Endothelial cell of umbilical vein (primary cell): ENCODE results near the gene AKR1C2. TPM values are rescaled to one million over a fixed set of nuclear protein-coding genes. Genes with fewer than 3 reads are reported as not detected.
"Not testable (repeated sequence)": the region's sequence is repeated elsewhere in the genome, so short reads cannot be mapped to it uniquely, and the experiment has no call there.

Source experiments
- BruUV-seq: library from RNA; stranded (reverse); fragments of 400-500 nt; replicated peaks from 2 replicates; lab custom pipeline; 2021; lab: Mats Ljungman, UMichigan
- CTCF ChIA-PET: fragments of 300-600, 350-600 bp; sonication (Branson Sonifier 250); formaldehyde crosslinking; loops from one replicate; lab custom pipeline; 2021; ENCODE audit warnings: antibody characterized with exemption, inconsistent platforms; lab: Charles Lee
- POLR2A ChIA-PET: fragments of 300-600, 350-600 bp; sonication (Branson Sonifier 250); formaldehyde crosslinking; loops from one replicate; lab custom pipeline; 2021; ENCODE audit warnings: antibody characterized with exemption, inconsistent platforms; lab: Charles Lee
- DNase-seq: peaks from one replicate; pipeline ENCODE4 v3.0.0-alpha.2; 2011; ENCODE audit warnings: low read depth, low spot score
- FAIRE-seq: peaks from 2 replicates; lab custom pipeline; 2011; peaks lifted over from hg19 to GRCh38; lab: Jason Lieb, UNC
- H2AFZ ChIP-seq: 2 replicates; pipeline ENCODE4 v1.6.0; 2012; ENCODE audit warnings: low read depth, low read length, control low read depth, inconsistent platforms
- H3K27ac ChIP-seq: 2 replicates; pipeline ENCODE4 v1.5.1; 2011; ENCODE audit warnings: low read depth, mild to moderate bottlenecking, control low read depth, low read length, moderate library complexity; ENCODE audit not compliant: insufficient read depth
- H3K27me3 ChIP-seq, 2 experiments: 2 replicates each; pipeline versions ENCODE4 v1.6.0 to v1.6.1; 2011; ENCODE audit warnings: low read length in 2 of 2, mixed read lengths in 1 of 2; ENCODE audit not compliant: control insufficient read depth in 2 of 2, insufficient read depth in 2 of 2
- H3K36me3 ChIP-seq, 2 experiments: 2 replicates in 1 of 2; 3 replicates in 1 of 2; pipeline ENCODE4 v1.5.1; 2011; ENCODE audit warnings: low read length in 2 of 2, mild to moderate bottlenecking in 1 of 2, moderate library complexity in 1 of 2; ENCODE audit not compliant: control insufficient read depth in 2 of 2, insufficient read depth in 2 of 2; ENCODE audit errors: extremely low read depth in 1 of 2
- H3K4me1 ChIP-seq: 3 replicates; pipeline ENCODE4 v1.5.1; 2011; ENCODE audit warnings: mild to moderate bottlenecking, low read length; ENCODE audit not compliant: control insufficient read depth, insufficient read depth; ENCODE audit errors: extremely low read depth
- H3K4me2 ChIP-seq: 2 replicates; pipeline ENCODE4 v1.6.1; 2011; ENCODE audit warnings: low read length, control low read depth, mixed read lengths; ENCODE audit not compliant: insufficient read depth
- H3K4me3 ChIP-seq, 3 experiments: fragments of 200-600 bp in 1 of 3; sonication (generic), shearing (Covaris generic) in 1 of 3; replicated peaks in 1 of 3; 2 replicates each; pipeline ENCODE4 v1.5.1; 2011 to 2016; ENCODE audit warnings: control low read depth in 3 of 3, low read length in 3 of 3, mild to moderate bottlenecking in 2 of 3, inconsistent platforms in 1 of 3, low read depth in 1 of 3, moderate library complexity in 1 of 3; ENCODE audit not compliant: insufficient read depth in 1 of 3
- H3K79me2 ChIP-seq: 2 replicates; pipeline ENCODE4 v1.6.0; 2012; ENCODE audit warnings: low read length, inconsistent platforms; ENCODE audit not compliant: control insufficient read depth, insufficient read depth
- H3K9ac ChIP-seq: replicated peaks from 2 replicates; pipeline ENCODE3; 2011; ENCODE audit warnings: low read length, control low read depth; ENCODE audit not compliant: insufficient read depth; ENCODE audit errors: extremely low read depth
- H3K9me1 ChIP-seq: replicated peaks from 3 replicates; pipeline ENCODE4 v1.6.0; 2011; ENCODE audit warnings: mild to moderate bottlenecking, low read length; ENCODE audit not compliant: control insufficient read depth, insufficient read depth; ENCODE audit errors: extremely low read depth
- H3K9me3 ChIP-seq: replicated peaks from 2 replicates; pipeline ENCODE4 v1.5.1; 2012; ENCODE audit warnings: low read length, inconsistent platforms; ENCODE audit not compliant: control insufficient read depth, insufficient read depth
- H4K20me1 ChIP-seq: replicated peaks from 2 replicates; pipeline ENCODE3; 2011; ENCODE audit warnings: mild to moderate bottlenecking, low read length; ENCODE audit not compliant: control insufficient read depth, insufficient read depth; ENCODE audit errors: extremely low read depth
- FOS ChIP-seq: IDR thresholded peaks from 2 replicates; pipeline ENCODE4 v1.6.1; 2011; ENCODE audit warnings: mild to moderate bottlenecking, low read length, moderate library complexity, borderline replicate concordance; ENCODE audit not compliant: insufficient read depth
- GATA2 ChIP-seq: IDR thresholded peaks from 2 replicates; pipeline ENCODE4 v1.7.0; 2011; ENCODE audit warnings: low read depth, mild to moderate bottlenecking, moderate library complexity, mixed read lengths, low read length; ENCODE audit not compliant: insufficient read length, insufficient read depth
- MYC ChIP-seq: IDR thresholded peaks from one replicate; pipeline ENCODE4 v1.6.1; 2011; ENCODE audit warnings: mild to moderate bottlenecking, low read depth, low read length
- POLR2A ChIP-seq: IDR thresholded peaks from 2 replicates; pipeline ENCODE4 v1.6.1; 2012; ENCODE audit warnings: low read depth, mild to moderate bottlenecking, control low read depth, low read length
- POLR2AphosphoS5 ChIP-seq: IDR thresholded peaks from 2 replicates; pipeline ENCODE4 v1.6.1; 2012; ENCODE audit warnings: low read depth, mild to moderate bottlenecking, control low read depth, low read length, moderate library complexity; ENCODE audit not compliant: insufficient read depth
- dilution Hi-C: fragments of 300-500 bp; cut with MboI; formaldehyde crosslinking; loops from one replicate; pipeline ENCODE4 v1.15.0; 2019; ENCODE audit warnings: low sequenced_read_pairs; ENCODE audit not compliant: extremely low pct_ligation_motif_present
- intact Hi-C: fragments of 100-400 bp; cut with micrococcal nuclease; formaldehyde crosslinking; loops from one replicate; pipeline ENCODE4 v1.10.0; 2022
- polyA plus RNA-seq, 4 experiments: library from polyadenylated mRNA; depleted of rRNA in 3 of 4; stranded (reverse) in 3 of 4; unstranded in 1 of 4; fragments of >200 nt; gene quantifications; 2 replicates each; pipeline versions ENCODE4 v1.2.1 to v1.2.3, GENCODE V29; 2011 to 2012; ENCODE audit warnings: missing spikeins in 1 of 4
- total RNA-seq: library from RNA; stranded (reverse); gene quantifications from 2 replicates; pipeline ENCODE4 v1.2.3, GENCODE V29; 2021
- TF ChIP-seq, protein P1 (sequence below), 2 donors: IDR thresholded peaks; 1 replicate in 1 of 2; 2 replicates in 1 of 2; pipeline ENCODE4 v1.5.1; 2011; ENCODE audit warnings: low read length in 2 of 2, mild to moderate bottlenecking in 2 of 2, moderate library complexity in 2 of 2, control low read depth in 1 of 2, inconsistent platforms in 1 of 2, low read depth in 1 of 2; ENCODE audit not compliant: insufficient read depth in 1 of 2; ENCODE audit errors: extremely low read depth in 1 of 2

The AKR1C2 gene
- total and polyA plus RNA-seq, 2 donors (not counting 3 experiments of a cell fraction or from before 2014, with no cell fraction given), result 0.84 to 1.7 TPM

DNA sequence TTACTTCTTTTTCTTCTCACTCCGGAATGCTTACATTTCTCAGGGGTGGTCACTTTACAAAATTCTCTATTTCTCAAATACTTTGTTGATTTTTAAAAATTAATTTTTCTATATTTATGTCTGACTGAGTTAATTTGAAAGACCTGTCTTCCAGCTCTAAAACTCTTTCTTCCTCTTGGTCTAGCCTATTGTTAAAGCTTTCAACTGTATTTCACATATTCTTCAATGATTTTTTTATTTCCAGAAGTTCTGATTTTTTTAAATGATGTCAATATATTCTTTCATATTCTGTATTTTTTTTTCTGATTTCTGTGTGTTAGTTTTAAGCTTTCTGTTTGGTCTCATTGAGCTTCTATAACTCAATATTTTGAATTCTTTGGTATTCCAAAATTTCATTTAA, 27.3 kb upstream of the AKR1C2 start:
- no peaks in the 10 kb centered on the region for H4K20me1 ChIP-seq
- H3K4me2 ChIP-seq, result no peak overlapping the region
- intact Hi-C loops, result no loop called here
- H3K4me1 ChIP-seq, result no peaks in the 10 kb centered on the region
- FAIRE-seq (no peak), DNase-seq (no peak)
- no peaks in the 10 kb centered on the region for H3K36me3 ChIP-seq
- no peaks in the 10 kb centered on the region for H3K79me2 ChIP-seq
- no TSS peak for BruUV-seq
- POLR2A ChIA-PET, result no interaction called here
- no peaks in the 10 kb centered on the region for H3K9me1 ChIP-seq
- CTCF ChIA-PET, result no interaction called here
- dilution Hi-C loops, result no loop called here
- H3K4me3 ChIP-seq, result no peak overlapping the region
- H2AFZ ChIP-seq, result no peak overlapping the region
- no peak for TF ChIP-seq MYC
- TF ChIP-seq, protein P1, sequence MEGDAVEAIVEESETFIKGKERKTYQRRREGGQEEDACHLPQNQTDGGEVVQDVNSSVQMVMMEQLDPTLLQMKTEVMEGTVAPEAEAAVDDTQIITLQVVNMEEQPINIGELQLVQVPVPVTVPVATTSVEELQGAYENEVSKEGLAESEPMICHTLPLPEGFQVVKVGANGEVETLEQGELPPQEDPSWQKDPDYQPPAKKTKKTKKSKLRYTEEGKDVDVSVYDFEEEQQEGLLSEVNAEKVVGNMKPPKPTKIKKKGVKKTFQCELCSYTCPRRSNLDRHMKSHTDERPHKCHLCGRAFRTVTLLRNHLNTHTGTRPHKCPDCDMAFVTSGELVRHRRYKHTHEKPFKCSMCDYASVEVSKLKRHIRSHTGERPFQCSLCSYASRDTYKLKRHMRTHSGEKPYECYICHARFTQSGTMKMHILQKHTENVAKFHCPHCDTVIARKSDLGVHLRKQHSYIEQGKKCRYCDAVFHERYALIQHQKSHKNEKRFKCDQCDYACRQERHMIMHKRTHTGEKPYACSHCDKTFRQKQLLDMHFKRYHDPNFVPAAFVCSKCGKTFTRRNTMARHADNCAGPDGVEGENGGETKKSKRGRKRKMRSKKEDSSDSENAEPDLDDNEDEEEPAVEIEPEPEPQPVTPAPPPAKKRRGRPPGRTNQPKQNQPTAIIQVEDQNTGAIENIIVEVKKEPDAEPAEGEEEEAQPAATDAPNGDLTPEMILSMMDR (IDR thresholded peaks at IDR 0.05; ENCODE audit: extremely low read depth in 1 of 2, insufficient read depth in 1 of 2, low read depth in 1 of 2, low read length in 2 of 2), result no peak
- TF ChIP-seq GATA2, result no peak
- no peak for TF ChIP-seq POLR2AphosphoS5
- no peak for TF ChIP-seq FOS
- TF ChIP-seq POLR2A, result no peak
- H3K27me3 ChIP-seq, result no peaks in the 10 kb centered on the region
- H3K27ac ChIP-seq, result no peak overlapping the region
- peaks cover 2% of the 10 kb centered on the region for H3K9me3 ChIP-seq
- no peak overlapping the region for H3K9ac ChIP-seq

DNA sequence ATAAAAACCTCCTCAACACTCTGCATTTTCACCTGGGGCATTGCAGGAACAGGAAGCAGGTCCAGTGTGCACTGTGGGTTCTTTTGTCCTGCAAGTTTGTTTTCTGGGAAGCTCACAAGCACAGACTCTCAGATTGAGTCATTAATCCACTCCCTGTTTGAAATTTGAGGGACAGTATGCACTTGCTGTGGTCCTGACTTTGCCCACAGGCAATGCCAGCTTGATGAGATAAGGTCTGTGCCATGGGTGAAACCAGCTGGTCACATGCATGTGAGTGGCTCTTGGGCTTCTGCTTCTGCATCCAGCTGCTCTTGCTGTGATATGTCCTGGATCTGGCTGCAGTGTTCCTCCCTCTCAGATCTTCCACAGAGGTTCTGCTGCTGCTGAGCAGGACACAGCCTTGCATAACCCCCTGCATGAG, 21.8 kb upstream of the AKR1C2 start:
- dilution Hi-C loops, H3K27ac ChIP-seq, H3K36me3 ChIP-seq, H3K9me1 ChIP-seq, H3K9me3 ChIP-seq, H3K27me3 ChIP-seq, intact Hi-C loops, DNase-seq, BruUV-seq, POLR2A ChIA-PET, H3K4me1 ChIP-seq, H3K9ac ChIP-seq, H3K4me2 ChIP-seq, FAIRE-seq, H3K79me2 ChIP-seq, H3K4me3 ChIP-seq, H2AFZ ChIP-seq, CTCF ChIA-PET, H4K20me1 ChIP-seq: not testable (repeated sequence)
